ENCODE data around the gene LRP2BP.

Gene LRP2BP

GRCh38 chr4:185421366-185422124, 25.8 kb upstream of the LRP2BP start:
- no peak for DNase-seq (ENCODE audit: low spot score)

GRCh38 chr4:185416955-185417354, 21.2 kb upstream of the LRP2BP start:
- H3K27ac ChIP-seq (ENCODE audit: poor library complexity, severe bottlenecking), result no peak overlapping the region
- ATAC-seq (ENCODE audit: low read depth) (no peak), DNase-seq (ENCODE audit: low spot score) (no peak)
- peaks cover 69% of the 10 kb centered on the region for H3K36me3 ChIP-seq (ENCODE audit: low read depth)
- H3K9me3 ChIP-seq (ENCODE audit: severe bottlenecking), result no peaks in the 10 kb centered on the region
- no peak for TF ChIP-seq CTCF (IDR thresholded peaks at IDR 0.05; ENCODE audit: poor library complexity, severe bottlenecking)
- no peak overlapping the region for H3K4me3 ChIP-seq (ENCODE audit: severe bottlenecking)
- H3K4me1 ChIP-seq (ENCODE audit: insufficient read depth, poor library complexity, severe bottlenecking), result no peaks in the 10 kb centered on the region
- no peaks in the 10 kb centered on the region for H3K27me3 ChIP-seq (ENCODE audit: insufficient read depth, poor library complexity, severe bottlenecking)

More at GRCh38 chr4:185421366-185422124, 25.8 kb upstream of the LRP2BP start:
- ATAC-seq (ENCODE audit: low read depth), result no peak
- Histone ChIP-seq H3K36me3 (ENCODE audit: low read depth) (peaks cover 38% of the 10 kb centered on the region), H3K9me3 (ENCODE audit: severe bottlenecking) (no peaks in the 10 kb centered on the region), H3K27ac (ENCODE audit: poor library complexity, severe bottlenecking) (no peak overlapping the region), H3K27me3 (ENCODE audit: insufficient read depth, poor library complexity, severe bottlenecking) (no peaks in the 10 kb centered on the region), H3K4me1 (ENCODE audit: insufficient read depth, poor library complexity, severe bottlenecking) (peaks cover 6% of the 10 kb centered on the region), H3K4me3 (ENCODE audit: severe bottlenecking) (no peak overlapping the region)
- no peak for TF ChIP-seq CTCF (IDR thresholded peaks at IDR 0.05; ENCODE audit: poor library complexity, severe bottlenecking)

GRCh38 chr4:185412412-185412811, 16.7 kb upstream of the LRP2BP start:
- Histone ChIP-seq H3K27me3 (ENCODE audit: insufficient read depth, poor library complexity, severe bottlenecking) (no peaks in the 10 kb centered on the region), H3K27ac (ENCODE audit: poor library complexity, severe bottlenecking) (no peak overlapping the region), H3K9me3 (ENCODE audit: severe bottlenecking) (no peaks in the 10 kb centered on the region), H3K4me1 (ENCODE audit: insufficient read depth, poor library complexity, severe bottlenecking) (no peaks in the 10 kb centered on the region), H3K4me3 (ENCODE audit: severe bottlenecking) (no peak overlapping the region), H3K36me3 (ENCODE audit: low read depth) (peaks cover 67% of the 10 kb centered on the region)
- no peak for TF ChIP-seq CTCF (IDR thresholded peaks at IDR 0.05; ENCODE audit: poor library complexity, severe bottlenecking)
- DNase-seq (ENCODE audit: low spot score) (no peak), ATAC-seq (ENCODE audit: low read depth) (no peak)

GRCh38 chr4:185411849-185412248, 16.1 kb upstream of the LRP2BP start:
- Histone ChIP-seq H3K9me3 (ENCODE audit: severe bottlenecking) (no peaks in the 10 kb centered on the region), H3K36me3 (ENCODE audit: low read depth) (peaks cover 67% of the 10 kb centered on the region), H3K4me1 (ENCODE audit: insufficient read depth, poor library complexity, severe bottlenecking) (no peaks in the 10 kb centered on the region), H3K27ac (ENCODE audit: poor library complexity, severe bottlenecking) (no peak overlapping the region), H3K4me3 (ENCODE audit: severe bottlenecking) (no peak overlapping the region), H3K27me3 (ENCODE audit: insufficient read depth, poor library complexity, severe bottlenecking) (no peaks in the 10 kb centered on the region)
- ATAC-seq (ENCODE audit: low read depth) (no peak), DNase-seq (ENCODE audit: low spot score) (no peak)
- TF ChIP-seq CTCF (IDR thresholded peaks at IDR 0.05; ENCODE audit: poor library complexity, severe bottlenecking), result no peak

- H3K4me1 ChIP-seq (ENCODE audit: insufficient read depth, poor library complexity, severe bottlenecking), result no peaks in the 10 kb centered on the region
- H3K9me3 ChIP-seq (ENCODE audit: severe bottlenecking), result no peaks in the 10 kb centered on the region
- no peak for TF ChIP-seq CTCF (IDR thresholded peaks at IDR 0.05; ENCODE audit: poor library complexity, severe bottlenecking)
- H3K36me3 ChIP-seq (ENCODE audit: low read depth), result peaks cover 49% of the 10 kb centered on the region
- DNase-seq (ENCODE audit: low spot score) (no peak), ATAC-seq (ENCODE audit: low read depth) (no peak)
- H3K27ac ChIP-seq (ENCODE audit: poor library complexity, severe bottlenecking), result no peak overlapping the region
- H3K27me3 ChIP-seq (ENCODE audit: insufficient read depth, poor library complexity, severe bottlenecking), result no peaks in the 10 kb centered on the region
- H3K4me3 ChIP-seq (ENCODE audit: severe bottlenecking), result no peak overlapping the region
These were observed 12.7 kb upstream of the LRP2BP start for GRCh38 chr4:185408432-185408831.
